Stimulated activated CD8-positive, alpha-beta memory T cell treated with anti-CD3 and anti-CD28 coated beads, Interleukin-15, amount 100 ng/mL, for 24 hours (primary cell): Measurements from ENCODE around the gene IRAK1.

ENCODE experiments used
- DNase-seq: peaks from one replicate; pipeline ENCODE4 v3.0.0-alpha.2; 2020; ENCODE audit warnings: low read depth

The IRAK1 gene

GRCh38 chrX:154019633-154020528 lies at the start of gene IRAK1:
Gene IRAK1, minus strand, starts transcription at chrX:154019902. Its CDS starts 90 bp downstream, at chrX:154019812.
- no peak for DNase-seq

GRCh38 chrX:154068560-154068959 lies 48.9 kb upstream of the IRAK1 start:
- DNase-seq: no peak

- no peak for DNase-seq
Observed at GRCh38 chrX:154064637-154065435, 45.1 kb upstream of the IRAK1 start.

- no peak for DNase-seq
Observed at GRCh38 chrX:154063234-154063633, 43.5 kb upstream of the IRAK1 start.

- DNase-seq: no peak
Observed at GRCh38 chrX:154061801-154062200, 42.1 kb upstream of the IRAK1 start.

- no peak for DNase-seq
Observed at GRCh38 chrX:154059729-154060245, 40.1 kb upstream of the IRAK1 start.

- DNase-seq: no peak
Observed at GRCh38 chrX:154059231-154059630, 39.5 kb upstream of the IRAK1 start.

GRCh38 chrX:154058214-154058997 lies 38.7 kb upstream of the IRAK1 start:
- no peak for DNase-seq

- no peak for DNase-seq
Observed at GRCh38 chrX:154057791-154058190, 38.1 kb upstream of the IRAK1 start.

GRCh38 chrX:154056770-154057241 lies 37.1 kb upstream of the IRAK1 start:
- no peak for DNase-seq

- DNase-seq: peak; percentile 6
Observed at GRCh38 chrX:154051201-154051810, 31.6 kb upstream of the IRAK1 start.

- no peak for DNase-seq
Observed at GRCh38 chrX:154050113-154050495, 30.4 kb upstream of the IRAK1 start.

GRCh38 chrX:154049209-154050112 lies 29.8 kb upstream of the IRAK1 start:
- DNase-seq: no peak

- no peak for DNase-seq
Observed at GRCh38 chrX:154048398-154048797, 28.7 kb upstream of the IRAK1 start.

GRCh38 chrX:154046940-154047610 lies 27.4 kb upstream of the IRAK1 start:
- no peak for DNase-seq

GRCh38 chrX:154046031-154046781 lies 26.5 kb upstream of the IRAK1 start:
- no peak for DNase-seq

- DNase-seq: no peak
Observed at GRCh38 chrX:154044091-154044490, 24.4 kb upstream of the IRAK1 start.

- DNase-seq: no peak
Observed at GRCh38 chrX:154043003-154043763, 23.5 kb upstream of the IRAK1 start.
